NCI-H748 (cell line): ENCODE results near the gene PNPLA2.

ENCODE experiments used
- DNase-seq: peaks from one replicate; lab custom pipeline; 2025; ENCODE audit not compliant: unreplicated experiment; lab: John Stamatoyannopoulos, UW

The PNPLA2 gene

GRCh38 chr11:869399-870126 lies 50.8 kb downstream of the PNPLA2 start:
- no peak for DNase-seq

GRCh38 chr11:870127-870413 lies 51.4 kb downstream of the PNPLA2 start:
- DNase-seq = no peak

- no peak for DNase-seq
Observed at GRCh38 chr11:870418-870817, 51.7 kb downstream of the PNPLA2 start.

DNA sequence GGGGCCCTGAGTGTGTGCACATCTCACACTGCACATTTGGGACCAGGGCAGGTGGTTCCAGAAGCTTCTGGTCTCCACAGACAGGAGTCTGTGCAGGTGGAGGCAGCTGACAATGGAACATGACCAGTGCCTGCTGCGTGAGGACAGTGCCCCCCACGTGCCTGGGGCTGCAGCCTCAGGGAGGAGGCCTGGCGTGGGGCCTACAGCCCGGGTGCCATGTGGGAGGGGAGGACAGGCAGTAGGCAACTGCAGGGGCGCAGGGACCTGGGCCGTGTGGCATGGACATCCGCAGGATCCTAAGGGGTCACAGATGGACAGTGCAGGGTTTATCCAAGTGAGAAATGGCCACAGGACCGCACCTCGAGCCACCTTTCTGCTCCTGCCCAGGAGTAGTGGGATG lies 52.8 kb downstream of the PNPLA2 start:
- DNase-seq = no peak

DNA sequence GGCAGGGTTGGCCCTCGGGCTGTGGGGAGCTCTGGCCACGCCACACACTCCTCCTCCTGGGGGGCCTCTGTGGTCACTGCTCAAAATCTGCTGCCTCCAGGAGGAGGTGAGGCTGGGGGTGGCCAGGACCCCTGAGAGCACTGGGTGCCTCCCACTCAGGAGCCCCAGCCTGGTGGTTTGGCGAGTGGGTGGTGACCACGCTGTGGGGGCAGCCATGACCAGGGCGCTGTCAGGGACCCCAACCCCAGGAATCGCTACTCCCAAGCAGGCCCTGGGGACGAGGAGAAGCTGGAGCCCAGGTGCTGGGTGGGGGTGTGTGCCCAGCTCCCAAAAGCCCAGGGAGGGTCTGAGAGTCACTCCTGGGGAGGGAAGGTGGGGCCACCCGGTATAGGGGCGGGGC lies 54.1 kb downstream of the PNPLA2 start:
- no peak for DNase-seq

- DNase-seq = no peak
Observed at GRCh38 chr11:873706-874105, 55.0 kb downstream of the PNPLA2 start.
